Uterus (tissue), 4 donors: Measurements from ENCODE around the gene PLPPR5. TPM values are rescaled to one million over a fixed set of nuclear protein-coding genes. Genes with fewer than 3 reads are reported as not detected.

Experiments used
- DNase-seq, 2 donors: peaks; one replicate each; pipeline ENCODE4 v3.0.0-alpha.2; 2019 to 2020
- H3K27ac ChIP-seq, 2 donors: fragments of 200-600 bp; sonication (generic); 1 replicate in 1 of 2; 2 replicates in 1 of 2; pipeline ENCODE4 v1.5.1; 2016 to 2018
- H3K27me3 ChIP-seq, 2 donors: fragments of 200-600 bp; sonication (generic); one replicate each; pipeline ENCODE4 v1.5.1; 2018 to 2019; ENCODE audit warnings: control low read depth in 1 of 2
- H3K36me3 ChIP-seq, 2 donors: fragments of 200-600 bp; sonication (generic); one replicate each; pipeline ENCODE4 v1.5.1; 2019; ENCODE audit warnings: control low read depth in 1 of 2
- H3K4me1 ChIP-seq, 2 donors: fragments of 200-600 bp; sonication (generic); one replicate each; pipeline ENCODE4 v1.5.1; 2018 to 2019; ENCODE audit warnings: control low read depth in 1 of 2
- H3K4me3 ChIP-seq, 2 donors: fragments of 200-600 bp; sonication (generic); 1 replicate in 1 of 2; 2 replicates in 1 of 2; pipeline ENCODE4 v1.5.1; 2018 to 2019; ENCODE audit warnings: mild to moderate bottlenecking in 1 of 2
- H3K9me3 ChIP-seq, 2 donors: fragments of 200-600 bp; sonication (generic); one replicate each; pipeline ENCODE4 v1.5.1; 2019; ENCODE audit warnings: control low read depth in 1 of 2
- CTCF ChIP-seq, 4 experiments: fragments of 200-600 bp in 2 of 4; fragments of 450-650 bp in 2 of 4; sonication (generic) in 2 of 4; IDR thresholded peaks; one replicate each; pipeline ENCODE4 v1.5.1; 2016 to 2019; ENCODE audit warnings: antibody characterized with exemption in 4 of 4, mild to moderate bottlenecking in 2 of 4, moderate library complexity in 1 of 4
- POLR2A ChIP-seq, 2 donors: fragments of 450-650 bp; IDR thresholded peaks; one replicate each; pipeline ENCODE4 v1.6.1; 2016; ENCODE audit warnings: antibody characterized with exemption in 2 of 2, mild to moderate bottlenecking in 1 of 2, moderate library complexity in 1 of 2
- intact Hi-C: fragments of 100-400 bp; cut with DNase I; formaldehyde crosslinking; loops from one replicate; pipeline ENCODE4 v1.15.1; 2023; ENCODE audit warnings: low total_unique reads
- small RNA-seq: library from RNA; depleted of rRNA; stranded (forward); fragments of <200 nt; gene quantifications from one replicate; pipeline ENCODE3, GENCODE V24; 2016
- total RNA-seq, 4 donors: library from RNA; depleted of rRNA in 3 of 4; stranded (reverse); fragments of >200 nt in 3 of 4; gene quantifications; one replicate each; pipeline versions ENCODE4 v1.1.0 to v1.2.4, GENCODE V29; 2014 to 2023
- donor health status: DM: yes; HTN: yes; CAD: no.

Gene PLPPR5
- total RNA-seq, 4 donors from 2014 or later: 0.76 TPM; not detected in 3

GRCh38 chr1:98842241-98842640, 162.4 kb downstream of the PLPPR5 start:
- TF ChIP-seq POLR2A (IDR thresholded peaks at IDR 0.05) (no peak), CTCF (IDR thresholded peaks at IDR 0.05) (no peak)
- no peaks in the 10 kb centered on the region for H3K36me3 ChIP-seq
- no peaks in the 10 kb centered on the region for H3K9me3 ChIP-seq
- no peak overlapping the region for H3K4me3 ChIP-seq
- no peaks in the 10 kb centered on the region for H3K27me3 ChIP-seq
- no peak for DNase-seq
- no peaks in the 10 kb centered on the region for H3K4me1 ChIP-seq
- H3K27ac ChIP-seq: no peak overlapping the region
- intact Hi-C loops: no loop called here

Small RNA genes within 50 kb of the gene (small RNA-seq; reads per million reads assigned to genes)
- gene AL445433.1: not detected
